Measurements from ENCODE around the gene PTCH2.

The PTCH2 gene

GRCh38 chr1:44784094-44785028 is 58.7 kb downstream of the PTCH2 start:
- no peak overlapping the region for H3K4me3 ChIP-seq (ENCODE audit: low read length)
- TF ChIP-seq CTCF (IDR thresholded peaks at IDR 0.05; ENCODE audit: insufficient read depth, low read depth, low read length, missing control alignments): peak; percentile 19
- DNase-seq (ENCODE audit: low read depth): peak; percentile 43

- H3K4me3 ChIP-seq (ENCODE audit: low read length): no peak overlapping the region
- no peak for DNase-seq (ENCODE audit: low read depth)
- no peak for TF ChIP-seq CTCF (IDR thresholded peaks at IDR 0.05; ENCODE audit: insufficient read depth, low read depth, low read length, missing control alignments)
Measured at GRCh38 chr1:44783697-44784093, 59.4 kb downstream of the PTCH2 start.

GRCh38 chr1:44780583-44781121 is 62.4 kb downstream of the PTCH2 start:
- no peak for DNase-seq (ENCODE audit: low read depth)
- TF ChIP-seq CTCF (IDR thresholded peaks at IDR 0.05; ENCODE audit: insufficient read depth, low read depth, low read length, missing control alignments): no peak
- H3K4me3 ChIP-seq (ENCODE audit: low read length): no peak overlapping the region

- no peak overlapping the region for H3K4me3 ChIP-seq (ENCODE audit: low read length)
- TF ChIP-seq CTCF (IDR thresholded peaks at IDR 0.05; ENCODE audit: insufficient read depth, low read depth, low read length, missing control alignments): no peak
- DNase-seq (ENCODE audit: low read depth): no peak
Measured at GRCh38 chr1:44778705-44779576, 64.1 kb downstream of the PTCH2 start.

GRCh38 chr1:44777969-44778635 is 65.0 kb downstream of the PTCH2 start:
- DNase-seq (ENCODE audit: low read depth): no peak

More at GRCh38 chr1:44777969-44778635, 65.0 kb downstream of the PTCH2 start:
- TF ChIP-seq CTCF (IDR thresholded peaks at IDR 0.05; ENCODE audit: insufficient read depth, low read depth, low read length, missing control alignments): no peak
- no peak overlapping the region for H3K4me3 ChIP-seq (ENCODE audit: low read length)
